Hair follicle dermal papilla cell (primary cell): ENCODE results near the gene MEIOB. TPM values are rescaled to one million over a fixed set of nuclear protein-coding genes. Genes with fewer than 3 reads are reported as not detected.

Source experiments
- total RNA-seq: library from RNA; depleted of rRNA; stranded (reverse); fragments of >200 nt; gene quantifications from 2 replicates; pipeline ENCODE4 v1.2.3, GENCODE V29; 2012

Gene MEIOB
- 0.61 and 1.1 TPM in 2 replicates for total RNA-seq

DNA sequence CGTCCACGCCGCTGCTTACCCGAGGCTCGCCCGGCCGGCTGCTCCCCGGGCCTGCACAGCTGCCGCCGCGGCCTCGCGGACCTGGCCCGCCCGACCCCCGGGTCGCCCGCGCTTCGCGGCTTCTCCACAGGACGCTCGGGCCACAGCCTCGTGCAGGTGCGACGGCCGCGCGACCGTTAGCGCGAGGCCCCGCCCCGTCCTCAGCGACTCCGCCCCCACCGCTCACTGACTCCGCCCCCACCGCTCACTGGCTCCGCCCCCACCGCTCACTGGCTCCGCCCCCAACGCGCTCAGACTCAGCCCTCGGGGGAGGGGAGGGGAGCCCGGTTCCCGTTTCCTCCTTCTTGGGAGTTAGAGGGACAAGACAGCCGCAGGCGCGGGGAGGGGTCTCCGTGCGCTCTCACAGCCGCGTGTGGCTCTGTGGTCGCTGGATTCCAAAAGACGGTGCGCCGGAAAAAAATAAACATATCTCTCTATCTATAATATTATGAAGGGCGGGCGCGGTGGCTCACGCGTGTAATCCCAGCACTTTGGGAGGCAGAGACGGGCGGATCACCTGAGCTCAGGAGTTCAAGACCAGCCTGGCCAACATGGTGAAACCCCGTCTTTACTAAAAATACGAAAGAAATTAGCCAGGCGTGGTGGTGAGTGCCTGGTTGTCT is at the start of gene MEIOB:
Gene MEIOB, minus strand, starts transcription at position 191 of the 662 bp plus-strand sequence. CDS start 3,989 bp downstream, outside the sequence.

DNA sequence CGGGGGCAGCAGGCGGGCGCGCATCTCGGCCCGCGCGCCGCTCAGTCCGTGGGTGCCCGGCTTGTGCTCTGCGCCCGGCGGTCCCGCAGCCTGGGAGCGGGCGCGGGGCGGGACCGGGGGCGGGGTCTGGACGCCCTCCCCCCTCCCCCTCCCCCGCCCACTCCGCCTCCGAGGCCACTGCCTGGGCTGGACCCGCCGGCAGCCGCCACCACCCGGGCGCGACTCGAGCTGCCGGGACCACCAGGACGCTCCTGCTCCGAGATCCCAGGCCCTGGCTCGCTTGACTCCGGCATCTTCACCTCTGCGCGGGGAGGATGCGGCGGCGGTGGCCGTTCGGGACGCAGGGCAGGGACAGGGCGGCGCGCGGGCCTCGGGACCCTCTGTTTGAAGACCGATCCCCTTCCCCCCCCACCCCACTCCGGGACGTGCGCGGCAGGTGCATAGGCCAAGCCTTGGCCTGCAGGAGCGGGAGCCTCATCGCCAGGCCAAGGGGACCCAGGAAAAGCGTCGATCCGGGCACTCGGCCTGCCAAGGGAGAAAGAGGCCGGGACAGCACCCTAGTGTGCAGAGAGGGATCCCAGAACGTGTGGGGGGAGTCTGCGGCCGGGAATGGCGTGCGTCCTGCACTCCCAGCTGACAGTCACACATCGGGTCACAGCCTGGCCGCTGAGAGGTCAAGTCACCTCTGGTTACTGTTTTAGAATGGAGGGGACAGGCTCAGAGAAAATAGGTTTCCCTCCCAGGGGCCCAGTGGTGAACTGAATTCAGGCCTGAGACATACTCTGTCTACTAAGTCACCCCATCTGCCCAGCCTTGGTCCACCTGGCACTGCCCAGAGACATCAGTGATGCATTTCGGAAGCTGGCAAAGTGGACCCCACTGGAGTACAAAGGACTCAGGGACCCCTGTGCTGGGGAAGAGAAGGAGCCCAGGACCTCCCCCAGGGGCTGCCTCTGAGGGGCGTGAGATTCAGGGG is 46.7 kb upstream of the MEIOB start, which contains the start of gene HS3ST6:
Gene HS3ST6, minus strand, starts transcription at position 65 of the 976 bp plus-strand sequence. CDS start 92 bp downstream, outside the sequence.

DNA sequence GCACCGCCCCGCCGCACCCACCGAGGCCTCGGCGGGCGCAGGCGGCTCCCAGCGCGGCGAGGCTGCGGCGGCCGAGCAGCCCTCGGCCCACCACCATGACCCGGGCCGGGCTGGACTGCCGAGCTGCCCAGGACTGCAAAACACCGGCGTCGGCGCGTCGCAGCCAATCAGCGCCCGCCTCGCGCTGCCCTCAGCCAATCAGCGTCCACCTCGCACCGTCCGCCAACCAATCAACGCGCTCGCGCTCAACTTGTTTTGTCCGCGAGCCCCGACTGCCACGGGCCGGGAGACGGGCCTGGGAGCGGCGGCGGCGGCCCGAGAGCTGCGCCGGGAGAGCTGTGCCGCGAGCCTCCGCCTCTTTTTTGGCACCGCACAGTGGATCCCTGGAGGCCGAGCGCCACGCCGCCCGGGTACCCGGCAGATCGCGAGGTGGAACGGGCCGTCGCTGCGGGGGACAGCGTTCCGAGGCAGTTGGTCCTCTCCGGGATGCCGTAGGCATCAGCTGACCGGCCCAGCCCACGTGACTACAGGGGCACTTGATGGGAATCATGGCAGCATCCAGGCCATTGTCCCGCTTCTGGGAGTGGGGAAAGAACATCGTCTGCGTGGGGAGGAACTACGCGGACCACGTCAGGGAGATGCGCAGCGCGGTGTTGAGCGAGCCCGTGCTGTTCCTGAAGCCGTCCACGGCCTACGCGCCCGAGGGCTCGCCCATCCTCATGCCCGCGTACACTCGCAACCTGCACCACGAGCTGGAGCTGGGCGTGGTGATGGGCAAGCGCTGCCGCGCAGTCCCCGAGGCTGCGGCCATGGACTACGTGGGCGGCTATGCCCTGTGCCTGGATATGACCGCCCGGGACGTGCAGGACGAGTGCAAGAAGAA is 45.0 kb downstream of the MEIOB start, which contains the start of the genes FAHD1 and HAGH:
Gene FAHD1, plus strand, starts transcription at position 516 of the 883 bp plus-strand sequence. Its CDS starts 33 bp downstream, at position 549.
Gene HAGH, minus strand, starts transcription at position 135 of the 883 bp plus-strand sequence. Its CDS starts 38 bp downstream, at position 97.

DNA sequence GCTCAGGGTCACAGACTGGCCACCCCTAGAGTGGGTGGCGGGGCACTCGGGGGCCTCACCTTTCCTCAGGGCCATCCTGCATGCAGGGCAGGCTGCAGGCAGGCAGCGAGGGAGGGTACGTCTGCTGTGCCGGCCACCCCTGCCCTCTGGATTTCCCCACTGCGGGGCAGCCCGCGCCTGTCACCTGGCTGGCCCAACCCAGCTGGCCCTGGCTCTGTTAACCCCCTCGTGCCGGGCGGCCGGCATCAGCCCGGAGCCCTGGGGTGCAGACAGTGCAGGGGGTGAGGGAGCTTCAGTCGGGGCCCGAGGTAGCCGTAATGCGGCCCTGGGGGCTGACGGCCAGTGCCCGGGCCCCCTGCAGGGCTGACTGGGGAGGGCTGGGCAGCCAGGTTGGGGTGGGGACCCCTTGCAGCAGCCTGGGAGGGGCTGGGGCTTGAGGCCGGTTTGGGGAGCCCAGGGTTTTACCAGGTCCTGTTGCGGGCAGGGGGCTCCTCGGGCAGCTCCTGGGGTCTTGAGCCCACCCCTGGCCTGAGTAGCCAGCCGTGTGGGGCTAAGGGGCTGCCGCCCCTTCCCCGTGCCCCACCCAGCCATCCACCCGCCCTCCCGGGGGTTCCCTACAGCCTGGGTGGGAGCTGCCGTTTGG is 78.3 kb downstream of the MEIOB start, which contains the start of gene IGFALS:
Gene IGFALS, minus strand, starts transcription at position 128 of the 643 bp plus-strand sequence. Its CDS starts 53 bp downstream, at position 75.

Other genes with a start within 250 kb of the MEIOB start
- gene JPT2, start 193.9 kb downstream of the MEIOB start, total RNA-seq = 23.2 and 24.9 TPM in 2 replicates
- gene MAPK8IP3, start 166.0 kb downstream of the MEIOB start, total RNA-seq = 66.5 and 67.5 TPM in 2 replicates
- gene NME3, start 100.6 kb downstream of the MEIOB start, total RNA-seq = 35.1 and 37.2 TPM in 2 replicates
- gene EME2, start 99.4 kb downstream of the MEIOB start, total RNA-seq = 15.7 and 15.9 TPM in 2 replicates
- gene MRPS34, start 99.0 kb downstream of the MEIOB start, total RNA-seq = 36.1 and 37.0 TPM in 2 replicates
- gene SPSB3, start 89.6 kb downstream of the MEIOB start, total RNA-seq = 28.1 and 30.4 TPM in 2 replicates
- gene NUBP2, start 89.2 kb downstream of the MEIOB start, total RNA-seq = 50.3 and 67.8 TPM in 2 replicates
- gene IGFALS, start 78.5 kb downstream of the MEIOB start, total RNA-seq = 0.16 and 0.24 TPM in 2 replicates
- gene HAGH, start 45.3 kb downstream of the MEIOB start, total RNA-seq = 12.8 and 17.2 TPM in 2 replicates
- gene FAHD1, start 45.0 kb downstream of the MEIOB start, total RNA-seq = 34.7 and 37.8 TPM in 2 replicates
- gene HS3ST6, start 46.3 kb upstream of the MEIOB start, total RNA-seq = 0.16 TPM in 1 of 2 replicates, not detected in the other
- 15.3 and 24.9 TPM in 2 replicates for gene MSRB1, start 71.0 kb upstream of the MEIOB start, total RNA-seq
- gene RPL3L, start 82.5 kb upstream of the MEIOB start, total RNA-seq = not detected in 2 replicates
- gene NDUFB10, start 87.4 kb upstream of the MEIOB start, total RNA-seq = 63.9 and 89.5 TPM in 2 replicates
- gene RPS2, start 92.7 kb upstream of the MEIOB start, total RNA-seq = 1,254 and 1,380 TPM in 2 replicates
- gene RNF151, start 94.7 kb upstream of the MEIOB start, total RNA-seq = not detected in 2 replicates
- 23.9 and 26.9 TPM in 2 replicates for gene TBL3, start 99.9 kb upstream of the MEIOB start, total RNA-seq
- 0.12 TPM in 1 of 2 replicates, not detected in the other for gene NOXO1, start 109.3 kb upstream of the MEIOB start, total RNA-seq
- gene GFER, start 112.0 kb upstream of the MEIOB start, total RNA-seq = 10.7 and 11.4 TPM in 2 replicates
- 1.1 and 1.9 TPM in 2 replicates for gene SYNGR3, start 117.8 kb upstream of the MEIOB start, total RNA-seq
- gene ZNF598, start 137.7 kb upstream of the MEIOB start, total RNA-seq = 30.1 and 30.8 TPM in 2 replicates
- not detected in 2 replicates for gene NPW, start 147.6 kb upstream of the MEIOB start, total RNA-seq
- 33.9 and 35.0 TPM in 2 replicates for gene NHERF2, start 154.7 kb upstream of the MEIOB start, total RNA-seq
- 23.6 and 24.7 TPM in 2 replicates for gene NTHL1, start 175.7 kb upstream of the MEIOB start, total RNA-seq
- 73.8 and 84.7 TPM in 2 replicates for gene TSC2, start 175.8 kb upstream of the MEIOB start, total RNA-seq